GM12878 (cell line): ENCODE results near the gene ZNF44.

Source experiments
- ATF7 ChIP-seq: fragments of 450-650 bp; IDR thresholded peaks from 2 replicates; pipeline ENCODE4 v1.6.1; 2016; ENCODE audit warnings: low read depth, mild to moderate bottlenecking
- BHLHE40 ChIP-seq, 2 experiments: fragments of 450-650 bp in 1 of 2; IDR thresholded peaks; 2 replicates each; pipeline ENCODE4 v1.6.1; 2011 to 2017; ENCODE audit warnings: low read depth in 2 of 2, borderline replicate concordance in 1 of 2, improper control_type of control experiment in 1 of 2, low read length in 1 of 2, mild to moderate bottlenecking in 1 of 2
- CBX5 ChIP-seq: sonication (generic); IDR thresholded peaks from 2 replicates; pipeline ENCODE4 v1.6.1; 2016; ENCODE audit warnings: low read depth, moderate library complexity, mild to moderate bottlenecking, inconsistent platforms
- EP300 ChIP-seq, 2 experiments: fragments of 150-350 bp in 1 of 2; IDR thresholded peaks; 2 replicates each; pipeline ENCODE4 v1.6.1; 2011 to 2012; ENCODE audit warnings: low read depth in 2 of 2, low read length in 2 of 2, borderline replicate concordance in 1 of 2, improper control_type of control experiment in 1 of 2, inconsistent platforms in 1 of 2; ENCODE audit not compliant: control insufficient read depth in 1 of 2
- EZH2 ChIP-seq: IDR thresholded peaks from 2 replicates; pipeline ENCODE4 v1.6.1; 2012; ENCODE audit warnings: low read depth, mild to moderate bottlenecking, control low read depth, inconsistent platforms, low read length, borderline replicate concordance; ENCODE audit not compliant: control insufficient read depth
- MEF2A ChIP-seq: IDR thresholded peaks from 2 replicates; pipeline ENCODE4 v1.6.1; 2011; ENCODE audit warnings: low read depth, mild to moderate bottlenecking, low read length, moderate library complexity; ENCODE audit not compliant: insufficient read depth
- SMC3 ChIP-seq: IDR thresholded peaks from 2 replicates; pipeline ENCODE4 v1.6.1; 2011; ENCODE audit warnings: low read length, improper control_type of control experiment, borderline replicate concordance
- SPI1 ChIP-seq: IDR thresholded peaks from 2 replicates; pipeline ENCODE4 v1.6.1; 2011; ENCODE audit warnings: low read depth, mild to moderate bottlenecking, low read length, moderate library complexity, borderline replicate concordance; ENCODE audit not compliant: insufficient read depth
- TCF7 ChIP-seq: IDR thresholded peaks from 2 replicates; pipeline ENCODE4 v1.6.1; 2014; ENCODE audit warnings: antibody characterized with exemption, borderline replicate concordance
- ZNF207 ChIP-seq: fragments of 450-650 bp; IDR thresholded peaks from 2 replicates; pipeline ENCODE4 v1.6.1; 2014; ENCODE audit warnings: antibody characterized with exemption, mild to moderate bottlenecking, borderline replicate concordance
- TF ChIP-seq, protein P1 (sequence below): IDR thresholded peaks from 2 replicates; pipeline ENCODE4 v1.6.1; 2012; ENCODE audit warnings: low read depth, low read length, improper control_type of control experiment
- TF ChIP-seq, protein P2 (sequence below): fragments of 450-650 bp; IDR thresholded peaks from 2 replicates; pipeline ENCODE4 v1.6.1; 2017; ENCODE audit warnings: mild to moderate bottlenecking, low read depth, inconsistent platforms; ENCODE audit not compliant: poor library complexity, severe bottlenecking
- TF ChIP-seq, protein P3 (sequence below), 3 experiments: IDR thresholded peaks in 2 of 3; conservative IDR thresholded peaks in 1 of 3; 2 replicates each; pipeline ENCODE4 v1.5.1; 2011; ENCODE audit warnings: low read depth in 3 of 3, low read length in 3 of 3, mild to moderate bottlenecking in 3 of 3, control low read depth in 2 of 3, moderate library complexity in 2 of 3, inconsistent platforms in 1 of 3, mixed read lengths in 1 of 3; ENCODE audit not compliant: control insufficient read depth in 2 of 3, insufficient read depth in 1 of 3; ENCODE audit errors: extremely low read depth in 1 of 3

DNA sequence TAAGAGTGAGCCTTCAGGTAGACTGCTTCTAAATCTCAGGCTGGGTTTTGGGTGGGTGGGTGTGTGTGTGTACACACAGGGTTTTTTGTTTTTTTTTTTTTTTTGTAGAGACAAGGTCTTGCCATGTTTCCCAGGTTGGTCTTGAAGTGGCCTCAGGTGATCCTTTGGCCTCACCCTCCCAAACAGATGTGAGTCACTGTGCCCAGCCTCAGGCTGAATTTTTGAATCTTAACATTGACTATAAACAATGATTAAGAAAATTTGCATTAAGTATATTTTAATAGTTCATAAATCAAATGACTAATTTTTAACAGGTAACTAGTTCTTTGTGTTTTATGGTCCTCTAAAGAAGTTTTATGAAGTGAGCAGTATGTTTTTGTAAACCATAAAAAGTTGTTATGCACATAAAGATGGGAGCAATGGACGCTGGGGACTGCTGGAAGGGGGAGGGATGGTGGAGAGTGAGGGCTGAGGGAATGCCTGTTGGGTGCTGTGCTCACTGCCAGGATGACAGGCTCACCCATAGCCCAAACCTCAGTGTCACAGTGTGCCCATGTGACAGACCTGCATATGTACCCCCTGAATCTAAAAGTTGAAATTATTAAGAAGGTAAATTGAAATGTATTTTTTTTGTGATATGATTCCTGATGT lies 71.6 kb downstream of the ZNF44 start:
- TF ChIP-seq ZNF207 (no peak), EP300 (IDR thresholded peaks at IDR 0.05; ENCODE audit: borderline replicate concordance in 1 of 2, control insufficient read depth in 1 of 2, low read depth in 2 of 2, low read length in 2 of 2) (no peak), CBX5 (no peak), TCF7 (no peak), EZH2 (no peak), MEF2A (no peak), SPI1 (no peak), ATF7 (no peak), SMC3 (no peak), BHLHE40 (IDR thresholded peaks at IDR 0.05; ENCODE audit: borderline replicate concordance in 1 of 2, low read depth in 2 of 2, low read length in 1 of 2) (no peak)
- TF ChIP-seq, protein P1, sequence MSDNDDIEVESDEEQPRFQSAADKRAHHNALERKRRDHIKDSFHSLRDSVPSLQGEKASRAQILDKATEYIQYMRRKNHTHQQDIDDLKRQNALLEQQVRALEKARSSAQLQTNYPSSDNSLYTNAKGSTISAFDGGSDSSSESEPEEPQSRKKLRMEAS, result no peak
- TF ChIP-seq, protein P2, sequence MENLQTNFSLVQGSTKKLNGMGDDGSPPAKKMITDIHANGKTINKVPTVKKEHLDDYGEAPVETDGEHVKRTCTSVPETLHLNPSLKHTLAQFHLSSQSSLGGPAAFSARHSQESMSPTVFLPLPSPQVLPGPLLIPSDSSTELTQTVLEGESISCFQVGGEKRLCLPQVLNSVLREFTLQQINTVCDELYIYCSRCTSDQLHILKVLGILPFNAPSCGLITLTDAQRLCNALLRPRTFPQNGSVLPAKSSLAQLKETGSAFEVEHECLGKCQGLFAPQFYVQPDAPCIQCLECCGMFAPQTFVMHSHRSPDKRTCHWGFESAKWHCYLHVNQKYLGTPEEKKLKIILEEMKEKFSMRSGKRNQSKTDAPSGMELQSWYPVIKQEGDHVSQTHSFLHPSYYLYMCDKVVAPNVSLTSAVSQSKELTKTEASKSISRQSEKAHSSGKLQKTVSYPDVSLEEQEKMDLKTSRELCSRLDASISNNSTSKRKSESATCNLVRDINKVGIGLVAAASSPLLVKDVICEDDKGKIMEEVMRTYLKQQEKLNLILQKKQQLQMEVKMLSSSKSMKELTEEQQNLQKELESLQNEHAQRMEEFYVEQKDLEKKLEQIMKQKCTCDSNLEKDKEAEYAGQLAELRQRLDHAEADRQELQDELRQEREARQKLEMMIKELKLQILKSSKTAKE, result no peak
- TF ChIP-seq, protein P3, sequence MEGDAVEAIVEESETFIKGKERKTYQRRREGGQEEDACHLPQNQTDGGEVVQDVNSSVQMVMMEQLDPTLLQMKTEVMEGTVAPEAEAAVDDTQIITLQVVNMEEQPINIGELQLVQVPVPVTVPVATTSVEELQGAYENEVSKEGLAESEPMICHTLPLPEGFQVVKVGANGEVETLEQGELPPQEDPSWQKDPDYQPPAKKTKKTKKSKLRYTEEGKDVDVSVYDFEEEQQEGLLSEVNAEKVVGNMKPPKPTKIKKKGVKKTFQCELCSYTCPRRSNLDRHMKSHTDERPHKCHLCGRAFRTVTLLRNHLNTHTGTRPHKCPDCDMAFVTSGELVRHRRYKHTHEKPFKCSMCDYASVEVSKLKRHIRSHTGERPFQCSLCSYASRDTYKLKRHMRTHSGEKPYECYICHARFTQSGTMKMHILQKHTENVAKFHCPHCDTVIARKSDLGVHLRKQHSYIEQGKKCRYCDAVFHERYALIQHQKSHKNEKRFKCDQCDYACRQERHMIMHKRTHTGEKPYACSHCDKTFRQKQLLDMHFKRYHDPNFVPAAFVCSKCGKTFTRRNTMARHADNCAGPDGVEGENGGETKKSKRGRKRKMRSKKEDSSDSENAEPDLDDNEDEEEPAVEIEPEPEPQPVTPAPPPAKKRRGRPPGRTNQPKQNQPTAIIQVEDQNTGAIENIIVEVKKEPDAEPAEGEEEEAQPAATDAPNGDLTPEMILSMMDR (IDR thresholded peaks at IDR 0.05 in 2 of 3, conservative IDR thresholded peaks at IDR 0.05 in 1 of 3; ENCODE audit: control insufficient read depth in 2 of 3, extremely low read depth in 1 of 3, insufficient read depth in 1 of 3, low read depth in 3 of 3, low read length in 3 of 3), result no peak
